ENCODE results near the gene FXR2. TPM values are rescaled to one million over a fixed set of nuclear protein-coding genes. Genes with fewer than 3 reads are reported as not detected.
"Not testable (repeated sequence)": the region's sequence is repeated elsewhere in the genome, so short reads cannot be mapped to it uniquely, and the experiment has no call there.

The FXR2 gene
- total RNA-seq, 4 donors from 2014 or later = 34.7 to 39.4 (median 36.7) TPM

DNA sequence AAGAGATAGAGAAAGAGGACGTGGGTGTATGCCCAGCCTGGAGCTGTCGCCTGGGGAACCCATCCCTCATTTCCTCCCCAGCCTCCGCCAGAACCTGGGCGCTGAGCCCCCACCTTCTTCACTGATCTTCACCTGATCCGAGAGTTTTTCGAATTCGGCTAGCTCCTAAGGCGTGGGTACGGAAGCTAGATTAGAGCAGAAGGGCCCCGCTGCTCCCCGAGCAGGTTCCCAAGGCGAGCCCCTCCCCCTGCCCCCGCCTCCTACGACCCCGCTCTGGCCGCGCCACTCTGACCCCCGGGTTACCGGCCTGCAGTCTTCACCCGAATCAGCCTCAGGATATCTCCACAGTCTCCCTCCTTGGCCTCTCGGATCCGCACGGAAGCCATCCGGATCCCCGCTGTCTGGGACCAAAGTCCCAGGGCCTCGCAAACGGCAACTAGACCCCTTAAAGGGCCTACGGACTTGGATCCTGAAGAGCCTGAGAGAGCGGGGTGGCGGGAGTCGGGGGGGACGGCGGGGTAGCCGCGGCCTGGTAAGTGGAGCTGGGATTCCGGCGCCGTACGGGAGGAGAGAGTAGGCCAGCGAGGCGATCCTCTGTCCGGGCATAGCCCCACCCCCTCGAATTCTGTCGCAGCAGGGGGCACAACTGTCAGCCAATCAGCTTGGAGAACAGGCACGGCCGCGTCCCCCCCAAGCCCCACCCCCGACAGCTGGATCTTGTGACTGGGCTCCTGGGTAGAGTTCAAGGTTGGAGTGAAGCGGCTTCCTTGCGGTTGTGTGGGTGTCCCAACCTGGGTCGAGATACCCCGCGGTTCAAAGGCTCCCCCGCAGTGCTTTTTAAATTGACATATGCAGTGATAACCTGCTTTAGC is 12.8 kb upstream of the FXR2 start, which contains the start of gene SAT2:
Gene SAT2 (minus strand): TSS at position 572 of the 872 bp plus-strand sequence. CDS start 186 bp downstream, at position 386.
- H3K27me3 ChIP-seq = no peaks in the 10 kb centered on the region
- WGBS, 2 donors = 1% methylated on average over 39 to 54 of the region's 54 CpGs
- H3K4me1 ChIP-seq = peaks cover 0 to 16% (median 6%) of the 10 kb centered on the region in 4 donors
- peaks cover 0 to 14% (median 0%) of the 10 kb centered on the region in 3 donors for H3K36me3 ChIP-seq
- no peaks in the 10 kb centered on the region for H3K9me3 ChIP-seq
- peak within 1 kb of the TSS; percentile 70 to 88 (median 82) for H3K4me3 ChIP-seq
- H3K27ac ChIP-seq = peak within 1 kb of the TSS; percentile 81 to 98 (median 96)
- DNase-seq (ENCODE audit: low spot score in 2 of 2) = peak; percentile 91 to 94
- TF ChIP-seq POLR2A (IDR thresholded peaks at IDR 0.05) (peak; percentile 74 to 92), EP300 (IDR thresholded peaks at IDR 0.05) (peak; percentile 12 to 91)
- TF ChIP-seq, protein P1, sequence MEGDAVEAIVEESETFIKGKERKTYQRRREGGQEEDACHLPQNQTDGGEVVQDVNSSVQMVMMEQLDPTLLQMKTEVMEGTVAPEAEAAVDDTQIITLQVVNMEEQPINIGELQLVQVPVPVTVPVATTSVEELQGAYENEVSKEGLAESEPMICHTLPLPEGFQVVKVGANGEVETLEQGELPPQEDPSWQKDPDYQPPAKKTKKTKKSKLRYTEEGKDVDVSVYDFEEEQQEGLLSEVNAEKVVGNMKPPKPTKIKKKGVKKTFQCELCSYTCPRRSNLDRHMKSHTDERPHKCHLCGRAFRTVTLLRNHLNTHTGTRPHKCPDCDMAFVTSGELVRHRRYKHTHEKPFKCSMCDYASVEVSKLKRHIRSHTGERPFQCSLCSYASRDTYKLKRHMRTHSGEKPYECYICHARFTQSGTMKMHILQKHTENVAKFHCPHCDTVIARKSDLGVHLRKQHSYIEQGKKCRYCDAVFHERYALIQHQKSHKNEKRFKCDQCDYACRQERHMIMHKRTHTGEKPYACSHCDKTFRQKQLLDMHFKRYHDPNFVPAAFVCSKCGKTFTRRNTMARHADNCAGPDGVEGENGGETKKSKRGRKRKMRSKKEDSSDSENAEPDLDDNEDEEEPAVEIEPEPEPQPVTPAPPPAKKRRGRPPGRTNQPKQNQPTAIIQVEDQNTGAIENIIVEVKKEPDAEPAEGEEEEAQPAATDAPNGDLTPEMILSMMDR (IDR thresholded peaks at IDR 0.05) = peak in 2 of 5 experiments; percentile 20 to 22

DNA sequence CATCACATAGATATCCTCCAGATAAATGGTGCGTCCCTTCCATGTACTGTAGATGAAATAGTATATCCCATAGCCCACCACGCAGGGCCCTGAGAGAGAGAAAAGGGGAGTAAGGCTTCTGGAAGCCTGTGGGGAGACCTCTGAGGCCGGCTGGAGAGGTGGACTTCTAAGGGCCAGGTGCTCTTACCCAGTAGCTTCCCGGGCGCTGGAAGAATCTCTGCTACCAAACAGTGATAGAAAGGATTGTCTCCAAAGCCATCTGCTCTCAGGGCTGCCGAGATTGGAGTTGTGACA is 12.2 kb upstream of the FXR2 start:
- Histone ChIP-seq H3K27ac (peak overlapping the region; percentile 81 to 98 (median 96)), H3K4me1 (peaks cover 0 to 16% (median 6%) of the 10 kb centered on the region in 4 donors), H3K27me3 (no peaks in the 10 kb centered on the region), H3K4me3 (peak overlapping the region; percentile 70 to 88 (median 82)), H3K9me3 (no peaks in the 10 kb centered on the region), H3K36me3 (peaks cover 0 to 14% (median 0%) of the 10 kb centered on the region in 3 donors)
- no peak for TF ChIP-seq EP300 (IDR thresholded peaks at IDR 0.05)
- TF ChIP-seq POLR2A (IDR thresholded peaks at IDR 0.05) = no peak
- TF ChIP-seq, protein P1 (IDR thresholded peaks at IDR 0.05) = no peak
- WGBS, 2 donors = 15 to 22% methylated on average over 6 of the region's 6 CpGs
- no peak for DNase-seq (ENCODE audit: low spot score in 2 of 2)

DNA sequence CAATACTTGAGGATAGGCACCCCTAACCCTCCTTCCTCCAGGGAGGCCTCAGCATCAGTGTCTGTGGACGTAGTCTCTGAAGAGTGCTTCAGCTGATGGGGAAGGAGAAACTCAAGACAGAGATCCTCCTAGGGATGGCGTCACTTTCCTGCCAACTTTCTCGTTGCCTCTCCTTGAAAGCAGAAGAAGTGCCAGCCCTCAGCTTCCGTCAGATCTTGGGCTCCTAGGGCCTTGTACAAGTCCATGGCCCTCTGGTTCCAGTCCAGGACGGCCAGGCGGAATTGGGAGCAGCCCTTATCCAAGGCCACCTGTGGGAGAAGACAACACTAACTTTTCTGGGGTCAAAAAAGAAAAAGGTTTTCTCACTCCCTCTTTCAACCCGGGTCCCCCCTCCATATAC is 11.6 kb upstream of the FXR2 start:
- Histone ChIP-seq H3K9me3 (no peaks in the 10 kb centered on the region), H3K27ac (peak overlapping the region in 3 of 4 donors; percentile 95 to 98 (median 97)), H3K4me3 (peak overlapping the region in 2 of 4 donors; percentile 82 to 83), H3K4me1 (peaks cover 0 to 16% (median 6%) of the 10 kb centered on the region in 4 donors), H3K27me3 (no peaks in the 10 kb centered on the region), H3K36me3 (peaks cover 0 to 14% (median 0%) of the 10 kb centered on the region in 3 donors)
- TF ChIP-seq POLR2A (IDR thresholded peaks at IDR 0.05) = no peak
- TF ChIP-seq, protein P1 (IDR thresholded peaks at IDR 0.05) = no peak
- WGBS, 2 donors = 80 to 81% methylated on average over 7 of the region's 7 CpGs
- no peak for DNase-seq (ENCODE audit: low spot score in 2 of 2)

DNA sequence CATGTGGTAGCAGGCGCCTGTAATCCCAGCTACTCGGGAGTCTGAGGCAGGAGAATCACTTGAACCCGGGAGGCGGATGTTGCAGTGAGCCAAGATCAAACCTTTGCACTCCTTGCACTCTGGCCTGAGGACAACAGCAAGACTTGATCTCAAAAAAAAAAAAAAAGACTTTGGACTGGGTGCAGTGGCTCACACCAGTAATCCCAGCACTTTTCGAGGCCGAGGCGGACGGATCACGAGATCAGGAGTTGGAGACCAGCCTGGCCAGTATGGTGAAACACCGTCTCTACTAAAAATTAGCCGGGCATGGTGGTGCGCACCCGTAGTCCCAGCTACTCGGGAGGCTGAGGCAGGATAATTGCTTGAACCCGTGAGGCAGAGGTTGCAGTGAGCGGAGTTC is 11.1 kb upstream of the FXR2 start:
- H3K27ac ChIP-seq; H3K9me3 ChIP-seq; H3K4me3 ChIP-seq; H3K27me3 ChIP-seq; DNase-seq (ENCODE audit: low spot score in 2 of 2): not testable (repeated sequence)
- peaks cover 0 to 16% (median 6%) of the 10 kb centered on the region in 4 donors for H3K4me1 ChIP-seq
- peaks cover 0 to 14% (median 0%) of the 10 kb centered on the region in 3 donors for H3K36me3 ChIP-seq
- WGBS, 2 donors = 94 to 96% methylated on average over 16 of the region's 16 CpGs

DNA sequence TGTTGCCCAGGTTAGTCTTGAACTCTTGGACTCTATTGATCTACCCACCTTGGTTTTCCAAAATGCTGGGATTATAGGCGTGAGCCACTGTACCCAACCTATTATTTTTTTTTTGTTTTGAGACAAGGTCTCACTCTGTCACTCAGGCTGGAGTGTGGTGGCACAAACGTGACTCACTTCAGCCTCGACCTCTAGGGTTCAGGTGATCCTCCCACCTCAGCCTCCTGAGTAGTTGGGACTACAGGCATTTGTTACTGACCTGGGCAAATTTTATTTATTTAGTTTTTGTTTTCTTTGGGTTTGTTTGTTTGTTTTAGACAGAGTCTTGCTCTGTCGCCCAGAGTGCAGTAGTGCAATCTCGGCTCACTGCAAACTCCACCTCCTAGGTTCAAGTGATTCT is 9.0 kb upstream of the FXR2 start:
- Histone ChIP-seq H3K27me3 (no peaks in the 10 kb centered on the region), H3K27ac (no peak overlapping the region), H3K9me3 (no peaks in the 10 kb centered on the region), H3K36me3 (peaks cover 0 to 14% (median 0%) of the 10 kb centered on the region in 3 donors), H3K4me1 (peaks cover 0 to 16% (median 6%) of the 10 kb centered on the region in 4 donors), H3K4me3 (no peak overlapping the region)
- 85 to 87% methylated on average over 5 of the region's 5 CpGs for WGBS, 2 donors
- TF ChIP-seq EP300 (IDR thresholded peaks at IDR 0.05) (no peak), POLR2A (IDR thresholded peaks at IDR 0.05) (no peak)
- TF ChIP-seq, protein P1 (IDR thresholded peaks at IDR 0.05) = no peak
- no peak for DNase-seq (ENCODE audit: low spot score in 2 of 2)
